H1 (cell line): ENCODE measurements around the gene IL19. TPM values are rescaled to one million over a fixed set of nuclear protein-coding genes. Genes with fewer than 3 reads are reported as not detected.

Experiments
- CTCF ChIA-PET: fragments of 300-600 bp; sonication (Branson Sonifier 250); formaldehyde crosslinking; loops from one replicate; lab custom pipeline; 2021; ENCODE audit not compliant: partially characterized antibody; lab: Charles Lee
- POLR2A ChIA-PET: fragments of 300-600 bp; sonication (Branson Sonifier 250); formaldehyde crosslinking; loops from one replicate; lab custom pipeline; 2021; ENCODE audit warnings: inconsistent platforms; ENCODE audit not compliant: partially characterized antibody; lab: Charles Lee
- DNase-seq, 2 experiments: peaks; one replicate each; pipeline versions ENCODE4 v3.0.0 to v3.0.0-alpha.2; 2010 to 2022; ENCODE audit warnings: low spot score in 2 of 2, low read depth in 1 of 2, mixed read lengths in 1 of 2
- FAIRE-seq: peaks from 2 replicates; lab custom pipeline; 2011; peaks lifted over from hg19 to GRCh38; lab: Jason Lieb, UNC
- H2AFZ ChIP-seq: 2 replicates; pipeline ENCODE4 v1.8.1; 2012; ENCODE audit warnings: low read length, inconsistent platforms
- H2AK5ac ChIP-seq: 2 replicates; pipeline ENCODE4 v1.6.1; 2013; ENCODE audit warnings: low read depth, low read length
- H2BK120ac ChIP-seq: replicated peaks from 2 replicates; pipeline ENCODE3; 2013; ENCODE audit warnings: low read depth, low read length, inconsistent platforms
- H2BK12ac ChIP-seq: 2 replicates; pipeline ENCODE4 v1.6.1; 2013; ENCODE audit warnings: low read depth, low read length
- H2BK15ac ChIP-seq: 2 replicates; pipeline ENCODE4 v1.6.1; 2013; ENCODE audit warnings: low read length
- H2BK20ac ChIP-seq: 2 replicates; pipeline ENCODE4 v1.6.1; 2013; ENCODE audit warnings: low read length
- H2BK5ac ChIP-seq: 2 replicates; pipeline ENCODE4 v1.6.1; 2013; ENCODE audit warnings: low read depth, low read length
- H3K14ac ChIP-seq: 2 replicates; pipeline ENCODE4 v1.6.1; 2013; ENCODE audit warnings: inconsistent platforms; ENCODE audit not compliant: insufficient read length
- H3K18ac ChIP-seq: 2 replicates; pipeline ENCODE4 v1.6.1; 2013; ENCODE audit warnings: low read length; ENCODE audit errors: extremely low read depth
- H3K23ac ChIP-seq: 2 replicates; pipeline ENCODE4 v1.6.1; 2013; ENCODE audit warnings: inconsistent platforms; ENCODE audit not compliant: insufficient read length
- H3K23me2 ChIP-seq: 2 replicates; pipeline ENCODE4 v1.6.1; 2013; ENCODE audit warnings: low read depth, low read length
- H3K27ac ChIP-seq: 2 replicates; pipeline ENCODE4 v1.6.1; 2011; ENCODE audit warnings: low read depth, low read length, inconsistent platforms
- H3K27me3 ChIP-seq, 4 experiments: replicated peaks in 1 of 4; 1 replicate in 1 of 4; 2 replicates in 3 of 4; pipeline versions ENCODE4 v1.6.1 to v1.8.1; 2011 to 2013; ENCODE audit warnings: low read length in 3 of 4, mild to moderate bottlenecking in 3 of 4, inconsistent platforms in 2 of 4, mixed read lengths in 2 of 4, moderate library complexity in 1 of 4; ENCODE audit not compliant: control insufficient read depth in 3 of 4, insufficient read depth in 3 of 4; ENCODE audit errors: extremely low read depth in 1 of 4
- H3K36me3 ChIP-seq, 4 experiments: 2 replicates each; pipeline versions ENCODE4 v1.6.1 to v1.8.1; 2011 to 2013; ENCODE audit warnings: mild to moderate bottlenecking in 4 of 4, low read length in 3 of 4, moderate library complexity in 2 of 4, control low read depth in 1 of 4, inconsistent platforms in 1 of 4; ENCODE audit not compliant: insufficient read depth in 4 of 4, control insufficient read depth in 2 of 4
- H3K4ac ChIP-seq: replicated peaks from 2 replicates; pipeline ENCODE3; 2013; ENCODE audit warnings: low read length, low read depth, mixed read lengths, inconsistent platforms; ENCODE audit not compliant: insufficient read length
- H3K4me1 ChIP-seq, 4 experiments: replicated peaks in 1 of 4; 1 replicate in 1 of 4; 2 replicates in 3 of 4; pipeline versions ENCODE4 v1.6.1 to v1.8.1; 2011 to 2013; ENCODE audit warnings: low read length in 3 of 4, inconsistent platforms in 2 of 4, mixed read lengths in 1 of 4; ENCODE audit not compliant: insufficient read depth in 4 of 4, control insufficient read depth in 3 of 4
- H3K4me2 ChIP-seq, 2 experiments: 2 replicates each; pipeline versions ENCODE4 v1.6.1 to v1.8.1; 2011 to 2013; ENCODE audit warnings: low read depth in 2 of 2, low read length in 2 of 2, control low read depth in 1 of 2, inconsistent platforms in 1 of 2, mild to moderate bottlenecking in 1 of 2; ENCODE audit not compliant: insufficient read depth in 1 of 2
- H3K4me3 ChIP-seq, 4 experiments: fragments of 200-600, 300-600 bp in 1 of 4; sonication (generic), shearing (Covaris generic), sonication (Bioruptor Twin) in 1 of 4; 2 replicates each; pipeline versions ENCODE4 v1.5.1 to v1.8.1; 2011 to 2016; ENCODE audit warnings: low read length in 4 of 4, low read depth in 3 of 4, control low read depth in 2 of 4, inconsistent platforms in 2 of 4, mild to moderate bottlenecking in 2 of 4, mixed read lengths in 1 of 4, moderate library complexity in 1 of 4; ENCODE audit not compliant: insufficient read depth in 2 of 4; ENCODE audit errors: extremely low read depth in 1 of 4
- H3K56ac ChIP-seq: replicated peaks from 2 replicates; pipeline ENCODE3; 2013; ENCODE audit warnings: low read depth, mild to moderate bottlenecking, mixed read lengths, low read length, inconsistent platforms; ENCODE audit not compliant: insufficient read length
- H3K79me1 ChIP-seq: 2 replicates; pipeline ENCODE4 v1.6.1; 2013; ENCODE audit warnings: low read depth, low read length, control low read depth
- H3K79me2 ChIP-seq, 2 experiments: 2 replicates each; pipeline versions ENCODE4 v1.6.1 to v1.8.1; 2012 to 2013; ENCODE audit warnings: low read length in 2 of 2, mild to moderate bottlenecking in 2 of 2, inconsistent platforms in 1 of 2; ENCODE audit not compliant: insufficient read depth in 2 of 2, control insufficient read depth in 1 of 2
- H3K9ac ChIP-seq, 4 experiments: replicated peaks in 1 of 4; 1 replicate in 1 of 4; 2 replicates in 3 of 4; pipeline versions ENCODE4 v1.6.1 to v1.8.1; 2011 to 2013; ENCODE audit warnings: low read depth in 3 of 4, low read length in 3 of 4, control low read depth in 2 of 4, mild to moderate bottlenecking in 2 of 4, moderate library complexity in 2 of 4, inconsistent platforms in 1 of 4; ENCODE audit errors: extremely low read depth in 1 of 4
- H3K9me3 ChIP-seq, 2 experiments: 2 replicates each; pipeline versions ENCODE4 v1.6.1 to v1.8.1; 2012 to 2013; ENCODE audit warnings: mild to moderate bottlenecking in 2 of 2, moderate library complexity in 2 of 2, control low read depth in 1 of 2, inconsistent platforms in 1 of 2, low read depth in 1 of 2, low read length in 1 of 2, mixed read lengths in 1 of 2; ENCODE audit not compliant: insufficient read depth in 2 of 2
- H4K20me1 ChIP-seq, 2 experiments: replicated peaks in 1 of 2; 2 replicates each; pipeline versions ENCODE3 to v1.8.1; 2011 to 2013; ENCODE audit warnings: inconsistent platforms in 2 of 2, low read length in 2 of 2, mild to moderate bottlenecking in 1 of 2; ENCODE audit not compliant: insufficient read depth in 2 of 2, control insufficient read depth in 1 of 2
- H4K5ac ChIP-seq: 2 replicates; pipeline ENCODE4 v1.6.1; 2013; ENCODE audit warnings: low read length, low read depth, mixed read lengths, inconsistent platforms; ENCODE audit not compliant: insufficient read length
- H4K8ac ChIP-seq: 2 replicates; pipeline ENCODE4 v1.8.0; 2013; ENCODE audit warnings: mild to moderate bottlenecking, moderate library complexity, low read length, inconsistent platforms; ENCODE audit not compliant: insufficient read depth; ENCODE audit errors: extremely low read depth
- H4K91ac ChIP-seq: replicated peaks from 2 replicates; pipeline ENCODE3; 2013; ENCODE audit warnings: low read length, mixed read lengths, inconsistent platforms; ENCODE audit not compliant: insufficient read length
- E2F6 ChIP-seq: IDR thresholded peaks from 2 replicates; pipeline ENCODE4 v1.6.1; 2012; ENCODE audit warnings: inconsistent platforms
- SIRT6 ChIP-seq: IDR thresholded peaks from one replicate; pipeline ENCODE4 v1.7.1; 2012; ENCODE audit warnings: low read length, inconsistent platforms
- WGBS, 2 experiments: shearing (Covaris generic) in 1 of 2; methylation state at CpG; one replicate each; pipeline versions ENCODE4 v1.1.6 to v1.1.7; 2013 to 2015; ENCODE audit warnings: low lambda C conversion rate in 2 of 2, mixed read lengths in 2 of 2, inconsistent platforms in 1 of 2, low coverage in 1 of 2, missing lambda C conversion rate in 1 of 2; ENCODE audit not compliant: insufficient replicate concordance in 2 of 2, insufficient coverage in 1 of 2, insufficient read length in 1 of 2; ENCODE audit errors: extremely low coverage in 1 of 2, missing lambda C conversion rate in 1 of 2; 5-methylcytosine and 5-hydroxymethylcytosine counted together
- polyA plus RNA-seq, 7 experiments: library from polyadenylated mRNA; depleted of rRNA in 3 of 7; stranded (reverse) in 5 of 7; unstranded in 2 of 7; fragments of >200 nt in 5 of 7; fragments of 200-250 nt in 2 of 7; gene quantifications; 1 replicate in 5 of 7; 2 replicates in 1 of 7; 4 replicates in 1 of 7; pipeline versions ENCODE4 v1.2.1 to v1.2.3, GENCODE V29; 2011 to 2013; ENCODE audit warnings: missing spikeins in 2 of 7, mixed read lengths in 2 of 7
- total RNA-seq: library from RNA; stranded (reverse); fragmentation: NEBNext Ultra II Directional; extraction: Animal tissue kit (Norgen Biotek cat#: 25700); gene quantifications from 2 replicates; pipeline ENCODE4 v1.2.1, GENCODE V29; 2021

The IL19 gene
- total and polyA plus RNA-seq, 2 of the 8 experiments (the other 6 are each of a cell fraction or from before 2014, with no cell fraction given): not detected

GRCh38 chr1:206766251-206766856 is 4.2 kb upstream of the IL19 start:
- POLR2A ChIA-PET: no interaction called here
- H3K4me3 ChIP-seq: no peak overlapping the region

More at GRCh38 chr1:206766251-206766856, 4.2 kb upstream of the IL19 start:
- Histone ChIP-seq H2AK5ac (no peak overlapping the region), H2BK12ac (no peak overlapping the region), H3K56ac (no peak overlapping the region), H3K4ac (no peak overlapping the region), H3K36me3 (no peaks in the 10 kb centered on the region), H3K27ac (no peak overlapping the region), H2AFZ (no peak overlapping the region), H4K20me1 (no peaks in the 10 kb centered on the region), H4K91ac (no peak overlapping the region), H3K9me3 (no peaks in the 10 kb centered on the region), H4K5ac (no peak overlapping the region), H3K27me3 (peaks cover 0 to 2% (median 0%) of the 10 kb centered on the region in 4 experiments; a peak in 1 of 7 replicates), H3K23ac (no peak overlapping the region), H3K18ac (no peak overlapping the region), H3K23me2 (no peaks in the 10 kb centered on the region), H2BK5ac (no peak overlapping the region), H2BK20ac (no peak overlapping the region), H3K4me1 (no peaks in the 10 kb centered on the region; a peak in 1 of 7 replicates), H4K8ac (no peak overlapping the region), H2BK15ac (no peak overlapping the region), H3K9ac (no peak overlapping the region), H3K79me2 (no peaks in the 10 kb centered on the region), H2BK120ac (no peak overlapping the region), H3K79me1 (no peaks in the 10 kb centered on the region), H3K14ac (no peak overlapping the region), H3K4me2 (no peak overlapping the region)
- DNase-seq: no peak
- FAIRE-seq: no peak
- CTCF ChIA-PET: interaction anchor here (0.7 to 4.7 kb wide), 12 partner anchors 21 to 216 kb away, joined by 3 to 18 read pairs (median 5); partner anchors contain the start of gene IL20
- WGBS, 2 experiments: 81% methylated on average over 8 of the region's 8 CpGs; no CpG with 5 or more reads in 1 of the 2 experiments
- TF ChIP-seq SIRT6 (no peak), E2F6 (0 out of 2 replicates have a peak, but pooled peaks have one; percentile 22)
